ENCODE measurements around the gene TMEM87B.

DNA sequence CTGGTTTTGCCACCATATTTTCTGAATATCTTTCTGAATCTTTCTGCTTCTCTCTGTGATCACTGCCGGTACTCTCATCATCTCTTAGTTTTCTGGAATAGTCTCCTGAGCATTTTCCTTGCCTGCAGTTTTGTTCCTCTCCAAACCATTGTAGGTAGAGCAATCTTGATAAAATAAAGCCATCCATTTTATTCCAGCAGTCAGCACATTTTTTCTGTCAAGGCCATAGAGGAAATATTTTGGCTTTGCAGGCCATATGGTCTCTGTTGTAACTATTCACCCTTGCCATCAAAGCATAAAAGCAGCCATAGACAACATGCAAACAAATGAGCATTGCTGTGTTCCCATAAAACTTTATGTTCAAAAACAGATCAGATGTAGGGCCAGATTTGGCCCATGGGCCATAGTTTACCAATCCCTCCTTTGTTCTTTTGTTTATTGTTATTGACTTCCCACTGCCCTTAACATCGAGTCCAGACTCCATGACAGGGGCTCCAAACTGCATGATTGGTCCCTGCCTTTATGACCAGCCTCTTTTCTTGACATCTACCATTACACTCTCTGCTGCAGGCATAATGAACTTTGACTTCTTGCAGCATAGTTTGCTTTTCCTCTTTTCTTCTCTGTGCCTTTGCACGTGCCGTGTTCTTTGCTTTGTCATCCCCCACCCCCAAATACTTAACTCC lies 29.8 kb downstream of the TMEM87B start:
- TF ChIP-seq, protein P1, sequence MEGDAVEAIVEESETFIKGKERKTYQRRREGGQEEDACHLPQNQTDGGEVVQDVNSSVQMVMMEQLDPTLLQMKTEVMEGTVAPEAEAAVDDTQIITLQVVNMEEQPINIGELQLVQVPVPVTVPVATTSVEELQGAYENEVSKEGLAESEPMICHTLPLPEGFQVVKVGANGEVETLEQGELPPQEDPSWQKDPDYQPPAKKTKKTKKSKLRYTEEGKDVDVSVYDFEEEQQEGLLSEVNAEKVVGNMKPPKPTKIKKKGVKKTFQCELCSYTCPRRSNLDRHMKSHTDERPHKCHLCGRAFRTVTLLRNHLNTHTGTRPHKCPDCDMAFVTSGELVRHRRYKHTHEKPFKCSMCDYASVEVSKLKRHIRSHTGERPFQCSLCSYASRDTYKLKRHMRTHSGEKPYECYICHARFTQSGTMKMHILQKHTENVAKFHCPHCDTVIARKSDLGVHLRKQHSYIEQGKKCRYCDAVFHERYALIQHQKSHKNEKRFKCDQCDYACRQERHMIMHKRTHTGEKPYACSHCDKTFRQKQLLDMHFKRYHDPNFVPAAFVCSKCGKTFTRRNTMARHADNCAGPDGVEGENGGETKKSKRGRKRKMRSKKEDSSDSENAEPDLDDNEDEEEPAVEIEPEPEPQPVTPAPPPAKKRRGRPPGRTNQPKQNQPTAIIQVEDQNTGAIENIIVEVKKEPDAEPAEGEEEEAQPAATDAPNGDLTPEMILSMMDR (IDR thresholded peaks at IDR 0.05) = no peak
- no peak for TF ChIP-seq POLR2A (IDR thresholded peaks at IDR 0.05)
- TF ChIP-seq EP300 (IDR thresholded peaks at IDR 0.05) = no peak

Measured in suprapubic skin (tissue), 3 donors.